ENCODE measurements around the gene CTNNA3.

CTNNA3 gene

GRCh38 chr10:66242885-66243284 is 1453.1 kb downstream of the CTNNA3 start:
- no peak for DNase-seq

GRCh38 chr10:66239062-66239461 is 1456.9 kb downstream of the CTNNA3 start:
- DNase-seq, result no peak

- DNase-seq, result no peak
Observed at GRCh38 chr10:66238343-66238742, 1457.7 kb downstream of the CTNNA3 start.

GRCh38 chr10:66234872-66235271 is 1461.1 kb downstream of the CTNNA3 start:
- DNase-seq, result no peak

- no peak for DNase-seq
Observed at GRCh38 chr10:66228887-66229286, 1467.1 kb downstream of the CTNNA3 start.

GRCh38 chr10:66223656-66224055 is 1472.3 kb downstream of the CTNNA3 start:
- DNase-seq, result no peak

- DNase-seq, result no peak
Observed at GRCh38 chr10:66222462-66223046, 1473.4 kb downstream of the CTNNA3 start.

- no peak for DNase-seq
Observed at GRCh38 chr10:66218981-66219587, 1476.9 kb downstream of the CTNNA3 start.

- DNase-seq, result no peak
Observed at GRCh38 chr10:66218289-66218688, 1477.7 kb downstream of the CTNNA3 start.

GRCh38 chr10:66215920-66216319 is 1480.1 kb downstream of the CTNNA3 start:
- DNase-seq, result no peak

- no peak for DNase-seq
Observed at GRCh38 chr10:66214721-66215404, 1481.1 kb downstream of the CTNNA3 start.

GRCh38 chr10:66209025-66209424 is 1487.0 kb downstream of the CTNNA3 start:
- no peak for DNase-seq

- no peak for DNase-seq
Observed at GRCh38 chr10:66204838-66205237, 1491.2 kb downstream of the CTNNA3 start.

- no peak for DNase-seq
Observed at GRCh38 chr10:66202101-66202500, 1493.9 kb downstream of the CTNNA3 start.

GRCh38 chr10:66192162-66192831 is 1503.7 kb downstream of the CTNNA3 start:
- DNase-seq, result no peak

GRCh38 chr10:66190413-66190812 is 1505.6 kb downstream of the CTNNA3 start:
- no peak for DNase-seq

- DNase-seq, result no peak
Observed at GRCh38 chr10:66189271-66189670, 1506.7 kb downstream of the CTNNA3 start.

- no peak for DNase-seq
Observed at GRCh38 chr10:66187053-66187733, 1508.8 kb downstream of the CTNNA3 start.

GRCh38 chr10:66183028-66183427 is 1513.0 kb downstream of the CTNNA3 start:
- DNase-seq, result no peak

- DNase-seq, result no peak
Observed at GRCh38 chr10:66180581-66181318, 1515.2 kb downstream of the CTNNA3 start.

- no peak for DNase-seq
Observed at GRCh38 chr10:66180021-66180420, 1516.0 kb downstream of the CTNNA3 start.

GRCh38 chr10:66176772-66177171 is 1519.2 kb downstream of the CTNNA3 start:
- no peak for DNase-seq

GRCh38 chr10:66167816-66168215 is 1528.2 kb downstream of the CTNNA3 start:
- no peak for DNase-seq

Measured in activated CD4-positive, alpha-beta T cell treated with anti-CD3 and anti-CD28 coated beads, Interleukin-2, amount 50 U/mL, for 1 hour (primary cell).